Cardiac fibroblast (primary cell): ENCODE results near the gene SPAG16.

Source experiments
- DNase-seq, 2 donors: peaks; one replicate each; pipeline versions ENCODE4 v3.0.0 to v3.0.0-alpha.2; 2010; ENCODE audit warnings: low read depth in 2 of 2
- H3K4me3 ChIP-seq, 2 donors: replicated peaks in 1 of 2; 1 replicate in 1 of 2; 2 replicates in 1 of 2; pipeline ENCODE4 v1.5.1; 2011; ENCODE audit warnings: low read depth in 2 of 2, low read length in 2 of 2, mild to moderate bottlenecking in 2 of 2, moderate library complexity in 1 of 2
- CTCF ChIP-seq: IDR thresholded peaks from one replicate; pipeline ENCODE4 v1.5.1; 2011; ENCODE audit warnings: low read depth, mild to moderate bottlenecking, low read length, inconsistent platforms

SPAG16 gene

GRCh38 chr2:214382229-214382628 is 1098.0 kb downstream of the SPAG16 start:
- no peak overlapping the region for H3K4me3 ChIP-seq
- DNase-seq = no peak
- no peak for TF ChIP-seq CTCF

- DNase-seq = no peak
- TF ChIP-seq CTCF = no peak
Observed at GRCh38 chr2:214386720-214387119, 1102.5 kb downstream of the SPAG16 start.

GRCh38 chr2:214389334-214389733 is 1105.1 kb downstream of the SPAG16 start:
- DNase-seq = no peak
- H3K4me3 ChIP-seq = no peak overlapping the region
- no peak for TF ChIP-seq CTCF

More at GRCh38 chr2:214386720-214387119, 1102.5 kb downstream of the SPAG16 start:
- no peak overlapping the region for H3K4me3 ChIP-seq

GRCh38 chr2:214393796-214394195 is 1109.5 kb downstream of the SPAG16 start:
- TF ChIP-seq CTCF = no peak
- DNase-seq = no peak

GRCh38 chr2:214395040-214395439 is 1110.8 kb downstream of the SPAG16 start:
- H3K4me3 ChIP-seq = no peak overlapping the region
- DNase-seq = peak in 1 of 2 donors; percentile 1
- TF ChIP-seq CTCF = no peak

More at GRCh38 chr2:214393796-214394195, 1109.5 kb downstream of the SPAG16 start:
- H3K4me3 ChIP-seq = no peak overlapping the region

- no peak for DNase-seq
- no peak for TF ChIP-seq CTCF
- no peak overlapping the region for H3K4me3 ChIP-seq
Observed at GRCh38 chr2:214401580-214401979, 1117.3 kb downstream of the SPAG16 start.

- H3K4me3 ChIP-seq = no peak overlapping the region
- TF ChIP-seq CTCF = no peak
Observed at GRCh38 chr2:214410128-214410775, 1126.0 kb downstream of the SPAG16 start.

More at GRCh38 chr2:214410128-214410775, 1126.0 kb downstream of the SPAG16 start:
- DNase-seq = no peak
